COLO668 (cell line): ENCODE measurements around the gene JMJD7.

Experiments used
- DNase-seq: peaks from one replicate; lab custom pipeline; 2025; ENCODE audit not compliant: unreplicated experiment; lab: John Stamatoyannopoulos, UW

Gene JMJD7

DNA sequence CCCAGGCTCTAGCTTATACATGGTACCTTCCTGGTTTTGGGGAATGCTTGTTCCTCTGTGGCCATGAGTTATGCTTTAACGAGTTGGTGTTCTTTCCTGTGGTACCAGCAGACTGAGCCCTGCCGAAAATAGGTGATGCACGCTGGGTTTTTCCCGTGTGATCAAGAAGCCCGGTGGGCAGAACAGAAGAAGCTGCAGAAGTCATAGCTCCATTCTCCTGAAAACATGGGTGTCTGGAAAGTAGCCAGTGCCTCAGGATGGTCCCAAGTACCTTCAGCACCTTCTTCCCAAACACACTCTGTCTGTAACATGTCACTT lies 28.4 kb upstream of the JMJD7 start:
- DNase-seq: no peak

GRCh38 chr15:41801185-41801584 lies 26.7 kb upstream of the JMJD7 start:
- no peak for DNase-seq

GRCh38 chr15:41801850-41802455 lies 25.9 kb upstream of the JMJD7 start:
- no peak for DNase-seq

- DNase-seq: no peak
Observed at GRCh38 chr15:41804361-41804760, 23.5 kb upstream of the JMJD7 start.

DNA sequence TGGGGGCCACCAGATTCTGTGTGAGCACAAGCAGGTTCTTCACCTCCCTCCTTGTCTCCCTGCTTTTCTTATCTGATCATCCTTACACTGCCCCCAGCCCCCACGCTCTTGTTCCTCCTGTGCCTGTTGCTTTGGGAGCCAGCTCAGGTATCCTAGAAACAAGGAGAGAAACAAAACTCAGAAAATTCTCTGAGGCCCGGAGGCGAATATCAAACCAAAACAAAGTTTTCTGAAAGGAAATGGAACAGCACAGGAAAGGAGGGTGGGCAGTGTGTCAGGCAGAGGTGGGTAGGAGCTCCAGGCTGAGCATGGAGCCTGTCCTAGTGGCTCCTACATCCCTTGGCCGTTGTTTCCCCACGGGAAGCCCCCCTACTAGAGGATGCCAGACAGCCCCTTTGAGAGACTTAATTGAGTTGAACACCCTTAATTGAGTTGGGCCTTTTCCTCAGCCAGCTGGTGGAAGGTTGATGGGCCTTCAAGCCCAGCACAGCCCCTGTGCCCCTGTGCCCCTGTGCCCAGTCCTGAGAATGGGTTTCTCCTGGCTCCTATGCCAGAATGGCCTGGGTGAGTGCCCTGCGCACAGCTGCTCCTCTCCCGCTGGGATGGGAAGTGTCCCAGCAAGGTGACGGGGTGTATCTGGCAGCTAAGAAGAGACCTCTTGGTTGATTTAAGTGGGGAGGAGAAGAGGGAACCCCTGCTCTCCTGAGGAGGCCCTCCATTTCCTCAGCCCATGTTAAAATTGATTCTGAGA lies 22.8 kb upstream of the JMJD7 start:
- no peak for DNase-seq

- no peak for DNase-seq
Observed at GRCh38 chr15:41805711-41806110, 22.2 kb upstream of the JMJD7 start.

DNA sequence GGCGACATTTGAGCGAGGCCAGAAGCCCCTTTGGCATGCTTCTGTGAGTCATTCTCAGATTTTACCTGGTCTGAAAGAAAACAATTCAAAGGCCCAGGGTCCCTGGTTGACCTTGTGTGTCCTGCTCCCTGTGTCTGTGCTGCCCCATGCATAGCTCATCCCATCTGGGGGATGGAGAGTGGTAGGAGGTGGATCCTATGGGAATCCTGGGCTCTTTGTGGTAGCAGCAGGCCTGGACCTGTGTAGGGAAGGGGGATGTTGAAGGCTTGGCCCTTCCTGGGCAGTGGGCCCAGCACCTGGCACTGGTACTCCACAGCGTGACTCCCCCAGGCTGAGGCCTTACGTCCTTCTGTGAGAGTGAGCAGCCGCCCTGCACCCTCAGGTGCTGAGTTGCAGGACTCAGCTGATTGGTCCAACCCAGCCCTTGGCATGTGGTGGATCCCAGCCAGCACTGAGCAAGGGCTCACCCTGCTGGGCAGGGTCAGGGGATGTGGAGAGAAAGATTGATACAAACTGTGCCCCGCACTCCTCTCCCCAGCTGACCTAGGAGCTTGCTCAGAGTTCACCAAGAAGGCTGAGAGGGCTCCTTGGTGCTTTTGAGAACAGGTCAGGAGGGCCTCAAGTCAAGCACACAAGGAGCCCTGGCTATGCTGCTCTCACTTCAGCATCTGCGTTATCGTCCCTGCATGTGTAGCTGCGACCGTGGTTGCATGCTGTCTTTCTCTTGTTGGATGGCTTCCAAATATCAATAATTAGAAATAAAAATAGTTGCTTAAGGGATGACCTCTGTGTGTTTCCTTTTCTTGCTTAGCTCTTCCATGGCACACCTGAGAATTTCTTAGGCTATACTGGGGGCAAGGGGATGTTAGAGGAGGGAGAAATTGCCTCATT lies 21.4 kb upstream of the JMJD7 start:
- DNase-seq: no peak

GRCh38 chr15:41809121-41809520 lies 18.8 kb upstream of the JMJD7 start:
- no peak for DNase-seq

GRCh38 chr15:41809526-41810220 lies 18.2 kb upstream of the JMJD7 start:
- DNase-seq: no peak

- DNase-seq: no peak
Observed at GRCh38 chr15:41810651-41811431, 17.1 kb upstream of the JMJD7 start.

- peak; percentile 78 for DNase-seq
Observed at GRCh38 chr15:41811432-41812195, 16.3 kb upstream of the JMJD7 start.

DNA sequence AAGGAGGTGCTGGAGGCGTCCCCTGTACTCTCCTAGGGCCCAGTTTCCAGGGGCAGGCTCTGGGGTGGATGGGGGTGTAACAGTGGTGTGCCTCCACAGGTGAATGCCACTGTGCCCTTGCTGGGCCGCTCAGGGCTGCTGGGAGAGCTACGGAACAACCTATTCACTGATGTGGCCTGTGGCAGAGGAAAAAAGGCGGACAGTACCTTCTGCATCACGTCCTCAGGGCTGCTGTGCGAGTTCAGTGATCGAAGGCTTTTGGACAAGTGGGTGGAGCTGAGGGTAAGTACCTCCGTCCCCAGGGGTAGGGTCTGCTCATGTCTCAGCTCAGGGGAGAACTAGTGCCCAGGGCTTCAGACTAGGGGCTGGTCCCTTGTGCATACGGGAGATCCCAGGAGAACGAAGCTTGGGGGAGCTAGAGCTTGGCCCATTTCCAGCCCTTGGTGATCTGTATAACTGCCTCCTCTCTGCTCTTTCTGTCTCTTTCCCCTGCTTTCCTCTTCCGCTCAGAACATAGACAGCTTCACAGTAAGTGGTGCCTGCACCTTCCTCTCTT lies 15.0 kb upstream of the JMJD7 start:
- no peak for DNase-seq

DNA sequence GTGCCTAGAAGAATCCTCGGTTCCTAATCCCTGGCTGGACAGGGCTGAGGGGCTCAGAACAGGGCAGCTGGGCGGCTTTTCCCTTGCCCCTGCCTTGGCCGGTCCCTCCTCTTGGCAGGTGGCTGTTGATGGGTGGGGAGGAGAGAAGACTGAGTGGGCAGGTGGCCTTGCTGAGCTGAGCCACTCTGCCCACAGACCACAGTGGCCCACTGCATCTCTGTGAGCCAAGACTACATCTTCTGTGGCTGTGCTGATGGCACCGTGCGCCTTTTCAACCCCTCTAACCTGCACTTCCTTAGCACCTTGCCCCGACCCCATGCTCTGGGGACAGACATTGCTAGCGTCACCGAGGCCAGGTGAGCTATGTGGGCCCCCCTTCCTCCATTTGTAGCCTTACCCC lies 14.5 kb upstream of the JMJD7 start:
- no peak for DNase-seq

DNA sequence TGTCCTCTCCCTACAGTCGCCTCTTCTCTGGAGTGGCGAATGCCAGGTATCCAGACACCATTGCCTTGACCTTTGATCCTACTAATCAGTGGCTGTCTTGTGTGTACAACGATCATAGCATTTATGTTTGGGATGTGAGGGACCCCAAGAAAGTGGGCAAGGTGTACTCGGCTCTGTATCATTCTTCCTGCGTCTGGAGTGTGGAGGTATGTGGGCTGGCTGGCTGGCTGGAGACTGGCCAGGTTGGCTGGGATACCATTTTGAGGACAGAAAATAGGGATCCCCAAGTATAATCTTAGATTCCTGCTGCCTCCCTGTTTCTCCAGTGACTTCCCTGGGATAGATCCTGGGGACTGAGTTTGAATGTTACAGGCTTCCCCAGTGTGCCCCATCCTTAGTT lies 13.4 kb upstream of the JMJD7 start:
- DNase-seq: no peak

DNA sequence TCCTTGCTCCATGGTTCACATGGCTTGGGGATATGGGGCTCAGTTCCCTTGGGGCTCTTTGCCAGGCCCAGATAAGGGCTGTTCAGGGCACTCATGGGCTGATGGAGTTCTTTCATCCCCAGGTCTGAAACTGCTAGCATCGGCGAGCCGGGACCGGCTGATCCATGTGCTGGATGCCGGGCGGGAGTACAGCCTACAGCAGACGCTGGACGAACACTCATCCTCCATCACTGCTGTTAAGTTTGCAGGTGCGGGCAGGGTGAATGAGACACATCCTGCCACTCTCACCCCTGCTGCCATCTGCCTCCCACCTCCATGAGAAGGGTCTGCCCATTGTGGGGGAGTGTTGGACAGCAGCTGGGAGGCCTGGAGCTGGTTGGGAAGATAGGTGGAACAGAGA lies 11.1 kb upstream of the JMJD7 start:
- no peak for DNase-seq

GRCh38 chr15:41817327-41817726 lies 10.6 kb upstream of the JMJD7 start:
- no peak for DNase-seq

DNA sequence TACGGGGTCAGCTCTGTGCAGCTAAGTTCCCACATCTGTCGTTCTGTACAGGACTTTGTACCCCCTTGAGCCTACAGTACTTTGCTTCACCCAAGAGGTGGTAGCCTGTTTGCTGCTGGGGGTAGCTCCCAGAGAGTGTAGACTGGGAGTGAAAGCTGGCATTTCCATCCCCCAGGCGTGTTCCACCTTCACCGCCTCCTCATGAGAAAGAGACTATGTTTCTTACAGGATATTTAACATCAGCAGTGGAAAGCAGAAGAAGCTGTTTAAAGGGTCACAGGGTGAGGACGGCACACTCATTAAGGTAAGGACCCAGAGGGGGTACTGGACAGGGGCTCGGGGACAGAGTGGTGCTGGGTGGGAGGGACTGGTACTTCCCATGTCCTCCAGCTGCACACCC lies 10.1 kb upstream of the JMJD7 start:
- DNase-seq: no peak

DNA sequence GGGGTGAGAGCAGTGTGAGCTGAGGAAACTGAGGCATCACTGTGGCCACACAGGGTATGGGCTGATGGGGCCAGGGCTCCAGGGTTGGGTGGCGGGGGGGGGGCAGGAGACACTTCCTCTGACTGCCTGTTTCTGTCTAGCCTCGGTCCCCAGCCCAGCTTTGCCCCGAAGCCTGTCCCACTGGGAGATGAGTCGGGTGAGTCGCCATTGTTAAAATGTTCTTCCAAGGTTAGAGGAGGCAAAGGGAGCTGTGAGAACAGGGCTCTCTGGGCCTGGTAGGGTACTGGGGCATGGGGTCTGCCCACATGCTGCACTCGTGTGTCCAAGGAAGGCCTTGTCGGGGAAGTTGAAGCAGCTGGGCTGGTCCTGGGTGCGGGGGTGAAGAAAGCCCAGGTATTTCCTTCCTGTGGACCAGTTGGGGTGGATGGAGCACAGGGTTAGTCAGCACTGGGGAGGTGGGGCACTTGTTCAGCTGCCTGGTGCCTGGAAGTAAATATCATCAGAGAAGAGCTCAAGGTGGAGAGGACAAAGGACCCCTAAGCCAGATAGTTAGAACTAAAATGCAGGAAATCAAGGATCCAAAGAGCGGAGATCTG lies 8.3 kb upstream of the JMJD7 start:
- DNase-seq: no peak

DNA sequence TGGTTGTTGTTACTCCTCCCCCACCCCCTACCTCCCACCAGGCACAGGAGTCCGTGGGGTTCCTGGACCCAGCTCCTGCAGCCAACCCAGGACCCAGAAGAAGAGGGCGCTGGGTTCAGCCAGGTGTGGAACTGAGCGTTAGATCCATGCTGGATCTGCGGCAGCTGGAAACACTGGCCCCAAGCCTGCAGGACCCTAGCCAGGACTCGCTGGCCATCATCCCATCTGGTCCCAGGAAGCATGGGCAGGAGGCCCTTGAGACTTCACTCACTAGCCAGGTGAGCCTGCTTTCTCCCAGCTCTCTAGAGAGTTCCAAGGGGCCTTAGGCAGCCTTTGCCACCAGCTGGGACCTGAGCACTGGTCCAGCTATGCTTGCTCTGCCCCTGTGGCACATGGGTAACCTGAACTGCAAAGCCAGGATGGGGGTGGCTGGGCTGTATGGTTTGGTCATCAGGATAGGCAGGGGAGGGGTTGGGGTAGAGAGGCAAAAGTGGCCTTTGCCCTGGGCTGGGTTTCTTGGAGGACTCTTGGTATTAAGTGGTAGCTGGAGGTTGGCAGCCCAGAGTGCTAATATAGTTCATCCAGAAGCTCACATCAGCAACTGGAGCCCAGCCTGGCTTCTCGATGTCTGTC lies 7.0 kb upstream of the JMJD7 start:
- DNase-seq: no peak
